Vagina (tissue), 2 donors: ENCODE results near the gene ELAVL4. TPM values are rescaled to one million over a fixed set of nuclear protein-coding genes. Genes with fewer than 3 reads are reported as not detected.

Experiments used
- DNase-seq, 2 donors: peaks; one replicate each; pipeline ENCODE4 v3.0.0-alpha.2; 2017; ENCODE audit errors: extremely low spot score in 2 of 2
- H3K27ac ChIP-seq: fragments of 200-600 bp; sonication (generic); one replicate; pipeline ENCODE4 v1.5.1; 2019
- H3K27me3 ChIP-seq: fragments of 200-600 bp; sonication (generic); one replicate; pipeline ENCODE4 v1.5.1; 2019
- H3K36me3 ChIP-seq, 2 donors: fragments of 200-600 bp; sonication (generic); one replicate each; pipeline ENCODE4 v1.5.1; 2017 to 2019
- H3K4me1 ChIP-seq: fragments of 200-600 bp; sonication (generic); one replicate; pipeline ENCODE4 v1.5.1; 2019
- H3K4me3 ChIP-seq, 2 donors: fragments of 200-600 bp; sonication (generic); 1 replicate in 1 of 2; 2 replicates in 1 of 2; pipeline ENCODE4 v1.5.1; 2016 to 2019
- H3K9me3 ChIP-seq: fragments of 200-600 bp; sonication (generic); one replicate; pipeline ENCODE4 v1.5.1; 2019
- CTCF ChIP-seq, 3 experiments: fragments of 450-650 bp in 2 of 3; fragments of 200-600 bp in 1 of 3; sonication (generic) in 1 of 3; IDR thresholded peaks; one replicate each; pipeline ENCODE4 v1.5.1; 2017 to 2019; ENCODE audit warnings: antibody characterized with exemption in 3 of 3, mild to moderate bottlenecking in 2 of 3, moderate library complexity in 2 of 3
- POLR2A ChIP-seq, 2 donors: fragments of 450-650 bp; IDR thresholded peaks; one replicate each; pipeline ENCODE4 v1.6.1; 2017; ENCODE audit warnings: antibody characterized with exemption in 2 of 2, mild to moderate bottlenecking in 2 of 2, moderate library complexity in 2 of 2
- POLR2AphosphoS5 ChIP-seq, 2 donors: sonication (generic); formaldehyde crosslinking; IDR thresholded peaks; one replicate each; pipeline ENCODE4 v1.9.0; 2017; ENCODE audit warnings: antibody characterized with exemption in 2 of 2, mild to moderate bottlenecking in 2 of 2, low read depth in 1 of 2; ENCODE audit not compliant: insufficient read depth in 1 of 2
- intact Hi-C: fragments of 100-400 bp; cut with DNase I; formaldehyde crosslinking; loops from one replicate; pipeline ENCODE4 v1.15.1; 2023
- total RNA-seq: library from RNA; depleted of rRNA; stranded (reverse); fragments of >200 nt; gene quantifications from one replicate; pipeline ENCODE4 v1.2.3, GENCODE V29; 2016

ELAVL4 gene
- total RNA-seq, 1 donor from 2014 or later, result 2.2 TPM

- TF ChIP-seq POLR2AphosphoS5 (IDR thresholded peaks at IDR 0.05; ENCODE audit: insufficient read depth in 1 of 2, low read depth in 1 of 2) (no peak), CTCF (IDR thresholded peaks at IDR 0.05) (no peak)
- no peaks in the 10 kb centered on the region for H3K4me1 ChIP-seq
- H3K36me3 ChIP-seq, result no peaks in the 10 kb centered on the region
- H3K27ac ChIP-seq, result no peak overlapping the region
- intact Hi-C loops, result no loop called here
- H3K4me3 ChIP-seq, result no peak overlapping the region
- no peaks in the 10 kb centered on the region for H3K27me3 ChIP-seq
- DNase-seq, result no peak
- H3K9me3 ChIP-seq, result no peaks in the 10 kb centered on the region
Measured at GRCh38 chr1:50080904-50081586, 27.7 kb upstream of the ELAVL4 start.

GRCh38 chr1:50084389-50084788 lies 24.3 kb upstream of the ELAVL4 start:
- H3K27me3 ChIP-seq, result no peaks in the 10 kb centered on the region
- no peak overlapping the region for H3K27ac ChIP-seq
- no peaks in the 10 kb centered on the region for H3K9me3 ChIP-seq
- no peaks in the 10 kb centered on the region for H3K4me1 ChIP-seq
- no peaks in the 10 kb centered on the region for H3K36me3 ChIP-seq
- DNase-seq, result no peak
- no peak for TF ChIP-seq POLR2A (IDR thresholded peaks at IDR 0.05)
- no peak overlapping the region for H3K4me3 ChIP-seq
- intact Hi-C loops, result no loop called here

GRCh38 chr1:50091068-50091467 lies 17.7 kb upstream of the ELAVL4 start:
- Histone ChIP-seq H3K9me3 (no peaks in the 10 kb centered on the region), H3K4me1 (no peaks in the 10 kb centered on the region), H3K4me3 (no peak overlapping the region), H3K27me3 (no peaks in the 10 kb centered on the region), H3K36me3 (no peaks in the 10 kb centered on the region), H3K27ac (no peak overlapping the region)
- no peak for DNase-seq
- TF ChIP-seq POLR2A (IDR thresholded peaks at IDR 0.05), result no peak
- intact Hi-C loops, result no loop called here

GRCh38 chr1:50095716-50096115 lies 13.0 kb upstream of the ELAVL4 start:
- H3K9me3 ChIP-seq, result no peaks in the 10 kb centered on the region
- no peak overlapping the region for H3K27ac ChIP-seq
- H3K27me3 ChIP-seq, result no peaks in the 10 kb centered on the region
- intact Hi-C loops, result no loop called here
- TF ChIP-seq POLR2AphosphoS5 (IDR thresholded peaks at IDR 0.05; ENCODE audit: insufficient read depth in 1 of 2, low read depth in 1 of 2) (no peak), POLR2A (IDR thresholded peaks at IDR 0.05) (no peak), CTCF (IDR thresholded peaks at IDR 0.05) (no peak)
- no peak for DNase-seq
- no peaks in the 10 kb centered on the region for H3K36me3 ChIP-seq
- no peak overlapping the region for H3K4me3 ChIP-seq
- no peaks in the 10 kb centered on the region for H3K4me1 ChIP-seq

- H3K27ac ChIP-seq, result no peak overlapping the region
- TF ChIP-seq POLR2A (IDR thresholded peaks at IDR 0.05), result no peak
- TF ChIP-seq POLR2AphosphoS5 (IDR thresholded peaks at IDR 0.05; ENCODE audit: insufficient read depth in 1 of 2, low read depth in 1 of 2), result no peak
- no peak for TF ChIP-seq CTCF (IDR thresholded peaks at IDR 0.05)
- H3K9me3 ChIP-seq, result no peaks in the 10 kb centered on the region
- intact Hi-C loops, result no loop called here
- no peaks in the 10 kb centered on the region for H3K27me3 ChIP-seq
- H3K36me3 ChIP-seq, result no peaks in the 10 kb centered on the region
- no peak overlapping the region for H3K4me3 ChIP-seq
- no peaks in the 10 kb centered on the region for H3K4me1 ChIP-seq
- DNase-seq, result no peak
Measured at GRCh38 chr1:50097021-50097679, 11.6 kb upstream of the ELAVL4 start.

- no peak for TF ChIP-seq POLR2A (IDR thresholded peaks at IDR 0.05)
- TF ChIP-seq POLR2AphosphoS5 (IDR thresholded peaks at IDR 0.05; ENCODE audit: insufficient read depth in 1 of 2, low read depth in 1 of 2), result no peak
- TF ChIP-seq CTCF (IDR thresholded peaks at IDR 0.05), result no peak
- Histone ChIP-seq H3K4me3 (no peak overlapping the region), H3K27me3 (no peaks in the 10 kb centered on the region), H3K9me3 (no peaks in the 10 kb centered on the region), H3K27ac (no peak overlapping the region), H3K36me3 (no peaks in the 10 kb centered on the region), H3K4me1 (no peaks in the 10 kb centered on the region)
- intact Hi-C loops, result no loop called here
- DNase-seq, result no peak
Measured at GRCh38 chr1:50097791-50098190, 10.9 kb upstream of the ELAVL4 start.
